ENCODE results near the gene FCAMR.

The FCAMR gene

DNA sequence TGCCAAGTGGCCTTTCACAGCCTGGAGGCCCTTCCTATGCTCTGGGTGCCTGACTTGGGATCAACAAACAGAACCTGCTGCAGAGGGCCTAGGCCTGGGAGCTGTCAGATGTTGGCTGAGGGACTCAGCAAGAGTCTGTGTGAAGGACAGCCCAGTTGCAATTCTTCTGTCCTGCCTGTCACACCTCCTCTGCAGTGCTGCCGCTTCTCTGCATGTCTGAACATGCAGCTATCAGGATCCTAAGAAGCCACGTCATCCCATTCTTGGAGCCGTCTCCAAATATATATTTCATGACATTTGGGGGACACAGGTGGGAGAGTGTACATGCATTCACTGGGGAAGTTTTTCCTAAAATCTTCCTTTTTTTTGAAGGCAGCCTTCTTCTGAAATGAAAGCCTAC lies 8.6 kb downstream of the FCAMR start:
- in situ Hi-C loops (cut with HindIII; ENCODE audit: low sequenced_read_pairs) = no loop called here

DNA sequence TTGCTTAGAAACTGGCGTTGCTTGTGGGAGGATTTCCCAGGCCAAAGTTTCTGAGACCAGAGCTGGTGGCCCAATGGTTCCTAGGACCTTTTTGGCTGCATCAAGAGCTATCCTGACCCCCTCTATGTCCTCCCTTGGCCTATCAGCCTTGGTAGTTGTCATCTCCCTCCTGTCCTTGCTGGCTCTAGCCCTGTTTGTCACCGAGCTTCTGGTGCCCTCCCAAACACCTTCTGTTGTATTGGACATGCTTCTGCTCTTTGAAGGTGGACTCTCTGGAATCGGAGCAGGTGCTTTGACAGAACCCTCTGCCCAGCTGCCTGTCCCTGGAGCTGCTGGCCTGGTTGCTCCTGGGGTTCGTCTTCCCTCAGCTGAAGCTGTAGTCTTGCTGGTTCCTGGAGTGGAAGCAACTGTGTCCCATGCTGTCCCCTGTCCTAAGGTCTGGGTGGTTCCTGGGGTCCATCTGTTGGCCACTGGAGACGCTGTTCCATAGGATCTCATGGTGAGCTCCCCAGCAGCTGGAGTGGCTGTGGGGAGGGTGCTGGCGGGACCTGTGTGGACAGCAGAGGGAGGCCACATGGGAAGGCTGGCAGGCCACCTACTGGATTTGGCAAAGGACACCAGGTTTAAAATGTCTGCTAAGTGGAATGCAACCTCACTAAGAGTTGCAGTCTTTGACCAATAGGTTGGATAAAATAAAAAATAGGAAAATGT lies 9.4 kb downstream of the FCAMR start:
- in situ Hi-C loops (cut with HindIII; ENCODE audit: low sequenced_read_pairs) = no loop called here

DNA sequence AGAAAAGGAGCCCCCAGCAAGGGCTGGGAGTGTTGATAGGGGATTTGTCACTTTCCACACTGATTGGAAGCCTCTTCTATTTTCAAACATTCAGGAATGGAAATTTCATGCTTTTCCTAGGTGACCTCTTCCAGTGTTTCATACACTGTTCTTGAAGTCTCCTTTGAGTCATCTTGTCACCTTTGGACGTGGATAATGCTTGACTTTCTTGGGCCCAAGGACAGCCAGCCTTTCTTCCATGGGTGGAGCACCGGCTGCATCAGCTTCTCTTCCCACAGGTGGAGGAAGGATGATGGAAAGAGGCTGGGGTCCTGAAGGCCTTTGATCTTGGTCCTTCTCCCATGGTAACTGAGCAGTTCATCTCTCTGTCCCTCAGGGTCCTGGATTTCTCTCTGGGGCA lies 12.1 kb downstream of the FCAMR start:
- in situ Hi-C loops (cut with HindIII; ENCODE audit: low sequenced_read_pairs) = no loop called here

DNA sequence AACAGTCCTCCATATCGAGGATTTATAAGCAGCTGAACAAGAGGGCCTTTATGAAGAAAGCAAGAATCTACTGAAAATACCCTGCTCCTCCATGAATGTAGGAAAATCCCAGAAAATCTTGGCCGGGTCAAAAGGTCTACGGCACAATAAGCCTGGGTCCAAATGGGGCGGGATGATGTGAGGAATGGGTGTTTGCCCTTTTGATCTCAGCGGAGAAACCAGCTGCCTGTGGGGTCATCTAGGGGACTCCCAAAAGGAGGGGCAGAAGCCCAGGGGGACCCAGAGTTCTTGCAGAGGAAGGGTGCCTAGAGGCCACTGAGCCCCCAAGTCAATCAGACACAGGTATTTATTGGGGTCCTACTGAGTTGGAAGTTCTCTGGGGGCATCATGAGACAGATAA lies 12.6 kb downstream of the FCAMR start:
- in situ Hi-C loops (cut with HindIII; ENCODE audit: low sequenced_read_pairs) = no loop called here

DNA sequence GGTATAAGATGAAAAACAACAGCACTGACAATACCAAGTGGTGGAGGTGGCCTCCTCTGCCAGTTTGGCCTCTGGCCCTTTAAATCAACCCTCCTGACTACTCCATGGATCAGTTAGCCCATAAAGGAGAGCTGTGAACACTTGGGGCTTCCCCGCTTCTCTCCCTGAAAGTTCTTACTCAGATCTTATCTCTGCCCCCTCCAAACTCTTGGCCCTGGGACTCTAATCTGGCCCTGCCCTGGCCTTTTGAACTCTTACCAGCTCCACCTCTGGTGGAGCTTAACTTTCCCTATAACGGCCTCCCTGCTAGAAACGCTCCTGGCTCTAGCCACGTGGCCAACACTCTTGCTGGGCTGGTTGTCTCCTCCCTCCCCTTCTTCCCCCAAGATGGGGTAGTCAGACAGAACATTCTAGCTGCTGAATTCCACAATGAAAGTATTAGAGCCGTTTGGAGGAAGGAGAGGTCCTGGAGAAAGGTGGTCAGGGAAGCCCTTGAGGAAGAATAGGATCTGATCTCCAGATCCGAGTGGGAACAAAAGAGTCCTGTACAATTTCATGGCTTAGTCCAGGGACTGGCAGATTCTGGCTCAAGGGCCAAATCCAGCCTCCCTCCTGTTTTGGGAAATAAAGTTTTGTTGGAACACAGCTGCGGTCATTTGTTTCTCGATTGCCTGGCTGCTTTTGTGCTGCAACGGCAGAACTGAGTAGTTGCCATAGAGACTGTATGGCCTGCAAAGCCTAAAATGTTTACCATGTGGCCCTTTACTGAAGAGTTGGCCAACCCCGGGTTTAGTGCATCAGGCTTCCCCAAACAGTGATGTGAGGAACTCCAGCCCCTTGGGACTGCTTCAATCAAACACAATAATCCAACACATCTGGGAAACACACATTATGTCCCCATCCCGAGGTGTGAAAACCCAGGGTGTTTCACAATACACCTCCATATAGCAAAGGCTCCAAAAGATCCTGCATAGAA lies 14.5 kb downstream of the FCAMR start:
- in situ Hi-C loops (cut with HindIII; ENCODE audit: low sequenced_read_pairs) = no loop called here

DNA sequence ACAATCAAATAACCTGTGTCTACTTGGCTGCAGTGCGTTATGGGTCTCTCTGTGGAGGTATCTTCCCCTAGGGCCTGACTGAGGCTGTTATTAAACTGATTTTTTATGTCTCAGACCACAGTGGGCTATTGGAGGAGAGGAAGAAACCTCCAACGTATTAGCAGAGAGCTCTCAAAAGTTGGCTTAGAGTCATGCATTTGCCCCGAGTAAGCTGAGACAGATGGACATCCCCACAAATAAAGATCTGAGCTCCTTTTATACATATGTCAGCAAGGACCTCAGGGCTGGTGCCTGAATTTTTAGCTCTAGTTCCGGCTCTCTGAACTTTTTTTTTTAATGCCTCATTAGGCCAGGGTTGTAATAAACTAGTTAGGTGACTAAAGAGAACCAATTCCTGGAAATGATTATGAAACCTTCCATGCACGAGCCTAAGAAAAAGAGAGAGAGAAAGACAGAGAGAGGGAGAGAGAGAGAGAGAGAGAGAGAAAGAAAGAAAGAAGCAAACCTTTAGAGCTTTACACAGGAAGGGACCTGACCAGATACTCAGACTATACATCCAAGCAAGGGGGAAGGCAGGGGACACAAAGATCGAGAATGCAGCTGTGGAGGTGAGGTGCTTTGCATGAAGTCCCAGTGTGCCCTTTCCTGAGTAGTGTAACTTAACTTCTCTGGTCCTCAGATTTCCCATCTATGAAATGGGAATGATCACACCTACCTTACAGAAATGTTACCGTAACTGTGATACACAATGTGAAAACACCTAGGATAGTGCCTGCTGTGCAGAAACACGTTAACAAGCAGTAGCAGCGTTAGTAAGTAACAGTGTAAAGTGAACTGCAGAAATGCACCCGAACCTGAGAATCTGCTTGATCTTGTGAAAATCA lies 15.6 kb downstream of the FCAMR start:
- in situ Hi-C loops (cut with HindIII; ENCODE audit: low sequenced_read_pairs) = no loop called here

DNA sequence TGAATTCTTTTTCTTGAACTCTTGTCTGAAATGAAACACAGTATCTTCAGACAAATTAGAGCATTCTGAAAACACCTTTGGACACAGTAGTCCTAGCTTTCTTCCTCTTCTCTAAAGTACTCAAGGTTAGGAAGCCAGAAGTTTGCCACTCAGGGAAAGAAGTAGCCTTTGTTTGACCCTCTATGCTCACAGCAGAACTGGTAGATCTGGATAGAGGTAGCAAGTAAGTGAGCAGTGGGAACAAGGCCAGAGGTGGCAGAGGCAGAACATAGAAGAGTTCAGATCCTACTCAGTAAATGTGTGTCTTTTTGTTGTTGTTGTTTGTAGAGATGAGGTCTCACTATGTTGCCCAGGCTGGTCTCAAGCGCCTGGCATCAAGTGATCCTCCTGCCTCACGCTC lies 16.6 kb downstream of the FCAMR start:
- in situ Hi-C loops (cut with HindIII; ENCODE audit: low sequenced_read_pairs) = no loop called here

DNA sequence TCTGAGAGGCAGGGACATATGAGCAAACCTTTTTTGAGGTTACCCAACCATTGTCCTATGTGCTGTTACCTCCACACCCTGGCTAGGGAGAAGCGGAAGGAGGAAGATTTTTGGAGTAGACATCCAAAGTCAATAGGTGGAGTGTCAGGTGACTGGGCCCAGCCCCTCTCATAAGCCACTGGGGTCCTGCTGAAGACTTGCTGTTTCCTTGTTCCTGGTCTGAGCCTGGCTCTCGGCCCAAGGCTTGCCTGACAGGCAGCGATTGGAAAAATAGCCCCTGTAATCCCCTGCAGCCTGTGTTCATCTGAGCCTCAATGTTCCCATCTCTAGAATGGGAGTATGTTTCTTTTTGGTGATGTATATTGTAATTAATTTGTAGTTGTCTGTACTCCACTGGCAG lies 17.1 kb downstream of the FCAMR start:
- in situ Hi-C loops (cut with HindIII; ENCODE audit: low sequenced_read_pairs) = no loop called here

DNA sequence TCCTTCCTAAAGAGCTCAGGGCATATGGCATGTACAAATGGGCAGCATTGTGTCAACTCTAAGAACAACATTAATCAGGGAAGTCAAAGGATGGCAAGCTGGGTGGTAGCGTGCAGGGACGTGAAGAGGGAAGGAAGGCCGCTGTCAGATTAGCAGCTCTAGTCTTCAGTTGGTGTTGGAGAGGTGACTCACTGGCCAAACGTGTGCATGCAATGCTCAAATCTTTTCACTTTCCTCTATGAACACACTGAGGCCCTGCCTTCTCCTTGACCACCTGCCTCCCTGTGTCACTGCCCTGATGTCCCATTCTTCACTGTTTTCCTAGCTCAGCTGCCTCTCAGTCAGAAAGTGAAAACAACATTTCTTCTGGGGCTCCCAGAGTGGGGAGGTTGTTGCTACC lies 18.1 kb downstream of the FCAMR start:
- in situ Hi-C loops (cut with HindIII; ENCODE audit: low sequenced_read_pairs) = no loop called here

DNA sequence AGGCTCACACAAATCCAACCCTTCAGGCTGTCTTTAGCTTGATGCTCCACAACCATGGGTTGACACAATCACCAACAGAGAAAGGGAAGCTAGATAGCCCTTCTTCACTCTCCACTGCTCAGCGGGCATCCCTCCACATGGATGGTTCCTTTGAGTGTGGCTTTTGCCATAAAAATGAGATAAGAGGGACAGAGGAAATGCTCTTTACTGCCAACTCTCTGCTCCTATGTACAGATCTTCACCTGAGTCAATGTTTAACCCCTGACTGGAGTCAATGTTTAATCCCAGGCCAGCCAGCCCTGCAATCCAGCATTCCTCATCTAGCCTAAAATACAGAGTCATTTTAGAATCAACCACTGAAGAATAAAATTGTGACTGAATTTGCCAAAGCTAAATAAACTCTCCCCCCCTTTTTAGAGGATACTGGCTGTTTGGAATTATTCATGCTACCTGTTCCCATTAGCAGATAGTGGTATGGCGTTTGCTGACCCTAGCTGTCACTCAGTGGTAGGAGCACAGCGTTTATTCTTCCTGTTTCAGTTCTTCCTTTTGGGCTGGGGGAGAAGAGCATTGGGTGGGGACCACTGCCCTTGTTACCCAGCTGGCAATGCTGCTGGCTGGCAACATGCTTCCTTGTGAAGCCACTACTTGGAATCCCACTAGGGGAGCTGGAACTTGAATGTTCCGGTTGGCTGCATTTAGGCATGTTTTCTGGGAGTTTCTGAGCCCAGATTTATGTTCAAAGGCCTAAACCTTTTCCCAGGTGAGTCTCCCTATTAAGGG lies 18.8 kb downstream of the FCAMR start:
- in situ Hi-C loops (cut with HindIII; ENCODE audit: low sequenced_read_pairs) = no loop called here

DNA sequence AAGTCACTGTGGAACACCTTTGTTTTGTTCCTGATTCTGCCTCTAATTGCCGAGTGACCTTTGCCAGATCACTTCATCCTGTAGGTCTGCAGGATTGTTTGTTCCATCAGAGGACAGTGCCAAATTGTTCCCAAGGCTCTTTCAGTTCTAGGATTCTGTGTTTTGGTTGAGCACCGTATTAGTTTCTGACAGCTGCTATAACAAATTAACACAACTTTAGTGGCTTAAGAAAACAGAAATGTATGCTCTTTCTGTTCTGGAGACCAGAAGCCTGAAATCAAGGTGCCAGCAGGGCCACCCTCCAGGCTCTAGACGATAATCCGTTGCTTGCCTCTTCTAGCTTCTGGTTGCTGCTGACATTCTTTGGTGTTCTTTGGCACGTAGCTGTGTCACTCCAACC lies 20.6 kb downstream of the FCAMR start:
- in situ Hi-C loops (cut with HindIII; ENCODE audit: low sequenced_read_pairs) = no loop called here

DNA sequence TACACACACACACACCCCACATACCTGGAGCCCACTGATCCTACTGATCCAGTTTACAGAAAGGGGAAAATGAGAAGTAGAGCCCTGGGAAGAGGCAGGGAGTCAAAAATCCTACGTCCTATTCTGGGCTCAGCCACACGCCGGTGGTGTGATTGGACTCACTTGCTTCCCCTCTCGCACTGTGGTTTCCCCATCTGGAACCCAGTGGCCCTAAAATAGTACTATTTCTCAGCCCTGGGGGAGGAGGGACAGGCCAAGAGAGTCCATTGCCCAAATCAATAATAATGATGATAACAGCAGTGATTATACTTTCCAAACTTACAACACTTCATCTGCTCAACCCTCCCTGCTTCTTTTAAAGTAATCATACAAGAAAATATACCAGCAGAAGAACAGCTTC lies 21.1 kb downstream of the FCAMR start:
- in situ Hi-C loops (cut with HindIII; ENCODE audit: low sequenced_read_pairs) = no loop called here

DNA sequence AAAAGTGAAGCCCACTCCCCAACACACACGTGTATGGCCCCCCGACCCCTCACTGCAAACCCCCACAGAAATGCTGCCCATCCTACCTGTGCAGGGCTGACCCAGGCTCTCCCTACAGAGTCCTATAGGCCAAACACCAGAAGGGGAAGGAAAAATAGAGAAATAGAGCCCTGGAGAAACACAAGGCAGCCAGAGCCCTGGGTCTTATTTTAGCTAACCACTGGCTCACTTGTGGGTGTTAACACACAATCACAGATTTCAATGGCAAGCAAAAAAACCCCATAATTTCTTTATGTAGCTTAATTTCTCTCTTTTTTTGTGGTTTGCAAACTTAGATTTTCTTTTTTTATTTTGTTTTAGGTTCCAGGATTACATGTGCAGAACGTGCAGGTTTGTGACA lies 23.0 kb downstream of the FCAMR start:
- in situ Hi-C loops (cut with HindIII; ENCODE audit: low sequenced_read_pairs) = no loop called here

DNA sequence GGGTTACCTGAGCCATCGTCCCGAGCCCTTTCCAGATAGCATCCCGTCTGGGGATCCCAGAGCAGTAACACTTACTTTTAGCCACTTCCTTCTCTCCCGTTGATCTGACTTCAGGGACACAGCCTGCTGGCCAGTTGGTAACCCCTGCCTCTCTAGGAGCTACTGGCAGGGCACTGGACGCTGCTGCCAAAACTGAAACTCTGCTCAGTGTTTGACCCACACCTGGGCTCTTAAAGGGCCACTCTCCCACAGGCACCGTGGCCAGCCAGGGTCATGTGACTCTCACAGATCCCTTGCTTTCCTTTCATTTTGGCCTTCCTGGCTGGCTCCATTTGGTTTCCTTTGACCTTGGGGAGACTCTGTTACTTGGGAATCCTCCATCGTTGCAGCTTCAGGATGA lies 24.0 kb downstream of the FCAMR start, which contains the start of gene PIGR:
Gene PIGR (minus strand): TSS at position 206 of the 400 bp plus-strand sequence. CDS start 5,935 bp downstream, outside the sequence.
- in situ Hi-C loops (cut with HindIII; ENCODE audit: low sequenced_read_pairs) = no loop called here

DNA sequence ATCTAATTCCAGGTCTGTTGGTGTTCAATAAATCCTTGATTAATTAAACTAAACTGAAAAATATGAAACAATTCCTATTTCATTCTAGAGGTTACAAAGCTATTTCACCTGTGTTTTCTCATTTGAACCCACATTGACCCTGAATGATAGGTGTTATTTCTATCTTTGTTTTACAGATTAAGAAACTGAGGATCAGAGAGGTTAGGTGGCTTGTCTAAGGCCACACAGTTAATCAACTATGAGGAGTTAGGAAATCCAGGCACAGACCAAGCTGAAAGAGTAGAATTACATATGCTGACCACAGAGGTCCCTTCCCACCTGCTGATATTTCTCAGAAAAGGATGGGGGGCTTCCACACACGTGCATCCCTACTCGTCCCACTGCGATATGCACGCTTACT lies 24.5 kb downstream of the FCAMR start:
- in situ Hi-C loops (cut with HindIII; ENCODE audit: low sequenced_read_pairs) = no loop called here

DNA sequence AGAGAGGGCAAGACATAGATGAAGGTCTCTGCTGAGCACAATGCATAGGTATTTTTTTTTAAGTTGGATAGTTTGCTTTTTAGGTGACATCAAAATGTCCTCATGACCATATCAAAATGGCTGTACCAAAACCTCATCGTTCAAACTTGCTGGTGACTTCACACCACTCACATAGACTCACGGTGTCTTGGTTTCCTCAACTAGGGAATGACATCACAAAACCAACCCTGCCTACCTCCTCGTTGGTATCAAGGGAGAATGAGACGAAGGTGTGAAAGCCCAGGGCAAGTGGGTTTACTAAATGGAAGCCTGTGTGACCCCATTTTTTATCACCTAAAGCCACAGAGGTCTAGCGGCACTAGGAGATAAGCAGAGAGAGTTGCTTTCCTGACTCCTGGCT lies 25.6 kb downstream of the FCAMR start:
- in situ Hi-C loops (cut with HindIII; ENCODE audit: low sequenced_read_pairs) = no loop called here

DNA sequence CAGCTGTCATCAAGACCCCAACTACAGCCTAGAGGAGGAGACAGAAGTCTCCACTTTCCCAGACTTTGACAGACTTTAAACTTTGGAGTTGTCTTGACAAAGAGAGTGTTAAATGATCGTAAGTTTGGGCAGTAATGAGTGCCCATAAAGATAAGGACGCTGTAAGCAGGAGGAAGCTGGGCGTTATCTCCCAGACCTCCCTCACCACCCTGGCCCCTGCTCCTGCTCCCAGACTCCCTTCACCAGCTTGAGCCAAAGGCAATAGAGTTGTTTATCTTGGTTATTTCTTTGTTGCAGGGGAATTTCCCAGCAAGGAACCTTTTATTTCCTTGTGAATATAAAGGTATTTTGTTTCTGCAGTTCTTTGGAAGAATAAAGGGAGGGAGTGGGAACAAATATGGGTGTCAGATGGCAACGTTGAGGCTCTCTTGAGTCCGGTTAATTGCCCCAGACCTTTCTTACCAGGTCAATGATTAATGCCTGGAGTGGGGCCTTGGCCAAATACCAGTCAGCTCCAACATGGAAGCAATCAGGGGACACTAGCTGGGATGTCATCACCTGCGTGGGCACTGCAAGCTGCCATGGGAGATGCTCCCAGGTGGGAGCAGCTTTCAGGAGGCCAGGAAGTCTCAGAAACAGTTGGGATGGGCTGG lies 28.4 kb downstream of the FCAMR start:
- in situ Hi-C loops (cut with HindIII; ENCODE audit: low sequenced_read_pairs) = no loop called here

DNA sequence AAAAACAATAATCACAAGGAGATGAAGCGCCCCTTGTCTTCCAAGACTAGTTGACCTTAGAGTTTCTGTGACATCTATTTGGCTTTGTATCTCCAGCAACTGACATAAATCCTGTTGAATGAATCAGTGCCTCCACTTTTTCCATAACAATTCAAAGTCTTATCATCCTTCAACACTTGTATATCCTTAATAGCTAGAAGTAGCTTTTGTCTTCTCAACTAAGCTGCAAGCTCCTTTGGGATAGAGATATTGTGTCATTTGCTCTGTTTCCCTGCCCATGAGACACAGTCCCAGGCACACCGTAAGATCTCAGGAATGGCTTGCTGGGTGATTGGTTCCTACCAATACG lies 29.7 kb downstream of the FCAMR start:
- in situ Hi-C loops (cut with HindIII; ENCODE audit: low sequenced_read_pairs) = no loop called here

DNA sequence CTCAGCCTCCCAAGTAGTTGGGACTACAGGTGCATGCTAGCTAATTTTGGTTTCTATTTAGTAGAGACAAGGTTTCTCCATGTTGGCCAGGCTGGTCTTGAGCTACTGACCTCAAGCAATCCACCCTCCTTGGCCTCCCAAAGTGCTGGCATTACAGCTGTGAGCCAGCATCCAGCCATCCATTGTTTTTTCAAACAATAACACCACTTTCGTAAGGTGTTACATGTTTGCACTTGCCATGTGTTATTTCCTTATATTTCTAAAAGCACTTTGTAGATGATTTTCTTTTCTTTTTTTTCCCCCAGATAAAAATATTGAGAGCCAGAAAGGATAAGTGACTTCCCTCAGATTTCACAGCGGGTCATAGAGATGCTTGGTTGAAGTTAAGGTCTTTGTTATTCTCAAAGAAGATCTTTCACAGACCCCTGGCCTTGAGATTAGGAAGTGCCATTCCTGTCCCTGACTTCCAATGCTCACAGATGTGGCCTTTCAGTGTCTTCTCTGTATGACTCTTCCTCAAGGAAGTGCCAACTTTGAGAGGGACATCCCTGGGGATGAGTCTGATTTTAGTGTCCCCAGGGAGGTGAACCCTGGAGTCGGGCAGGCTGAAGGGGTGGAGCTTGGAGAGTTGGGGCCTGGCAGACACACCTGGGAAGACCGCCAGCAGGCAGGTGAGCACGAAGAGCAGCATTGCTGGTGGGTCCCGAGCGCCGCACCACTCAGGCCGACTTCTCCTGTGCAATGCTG lies 30.2 kb downstream of the FCAMR start:
- in situ Hi-C loops (cut with HindIII; ENCODE audit: low sequenced_read_pairs) = no loop called here

Measured in DLD1 (cell line).